AG09309 (cell line): ENCODE data around the gene TM4SF18.
A peak's percentile ranks its signal among the peaks of the same experiment; 100 is the strongest.
"Not testable (repeated sequence)": the region's sequence is repeated elsewhere in the genome, so short reads cannot be mapped to it uniquely, and the experiment has no call there.

Source experiments
- DNase-seq: peaks from one replicate; pipeline ENCODE4 v3.0.0-alpha.2; 2010; ENCODE audit warnings: low read depth
- H3K4me3 ChIP-seq: 2 replicates; pipeline ENCODE4 v1.5.1; 2011; ENCODE audit warnings: mild to moderate bottlenecking, low read depth, low read length, moderate library complexity; ENCODE audit not compliant: control insufficient read depth
- TF ChIP-seq, protein P1 (sequence below): IDR thresholded peaks from 2 replicates; pipeline ENCODE4 v1.5.1; 2011; ENCODE audit warnings: mild to moderate bottlenecking, low read depth, low read length, inconsistent platforms; ENCODE audit not compliant: insufficient read depth, control insufficient read depth; ENCODE audit errors: missing control alignments

Gene TM4SF18

DNA sequence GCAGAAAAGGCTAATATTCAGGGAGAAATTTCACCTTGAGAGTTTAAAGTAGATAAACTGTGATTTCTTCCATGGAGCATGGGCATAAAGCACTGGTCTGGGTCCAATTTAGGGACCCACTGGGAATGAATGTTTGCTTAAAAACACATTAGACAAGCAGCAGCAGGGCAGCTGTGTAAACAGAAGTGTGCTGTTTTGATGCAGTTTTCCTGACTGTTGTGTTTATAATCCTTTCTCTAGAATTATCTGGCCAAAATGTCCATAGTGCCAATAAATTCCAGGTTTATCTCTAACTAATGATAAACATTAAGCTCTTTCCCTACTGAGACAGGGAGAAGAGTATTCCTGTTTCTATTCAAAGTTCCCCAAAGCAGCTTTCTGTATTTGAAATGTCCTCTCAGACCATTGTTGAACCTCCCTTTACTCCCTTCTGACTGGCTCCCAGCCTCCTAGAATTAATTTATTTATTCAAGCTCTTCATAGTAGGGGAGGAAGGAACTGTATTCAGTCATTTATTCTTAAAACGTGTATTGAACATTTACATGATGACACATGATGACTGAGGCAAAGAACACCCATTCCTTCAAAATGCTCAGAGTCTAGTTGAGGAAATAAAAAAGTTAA is 7.0 kb upstream of the TM4SF18 start:
- DNase-seq: no peak
- no peak overlapping the region for H3K4me3 ChIP-seq
- TF ChIP-seq, protein P1, sequence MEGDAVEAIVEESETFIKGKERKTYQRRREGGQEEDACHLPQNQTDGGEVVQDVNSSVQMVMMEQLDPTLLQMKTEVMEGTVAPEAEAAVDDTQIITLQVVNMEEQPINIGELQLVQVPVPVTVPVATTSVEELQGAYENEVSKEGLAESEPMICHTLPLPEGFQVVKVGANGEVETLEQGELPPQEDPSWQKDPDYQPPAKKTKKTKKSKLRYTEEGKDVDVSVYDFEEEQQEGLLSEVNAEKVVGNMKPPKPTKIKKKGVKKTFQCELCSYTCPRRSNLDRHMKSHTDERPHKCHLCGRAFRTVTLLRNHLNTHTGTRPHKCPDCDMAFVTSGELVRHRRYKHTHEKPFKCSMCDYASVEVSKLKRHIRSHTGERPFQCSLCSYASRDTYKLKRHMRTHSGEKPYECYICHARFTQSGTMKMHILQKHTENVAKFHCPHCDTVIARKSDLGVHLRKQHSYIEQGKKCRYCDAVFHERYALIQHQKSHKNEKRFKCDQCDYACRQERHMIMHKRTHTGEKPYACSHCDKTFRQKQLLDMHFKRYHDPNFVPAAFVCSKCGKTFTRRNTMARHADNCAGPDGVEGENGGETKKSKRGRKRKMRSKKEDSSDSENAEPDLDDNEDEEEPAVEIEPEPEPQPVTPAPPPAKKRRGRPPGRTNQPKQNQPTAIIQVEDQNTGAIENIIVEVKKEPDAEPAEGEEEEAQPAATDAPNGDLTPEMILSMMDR: no peak

DNA sequence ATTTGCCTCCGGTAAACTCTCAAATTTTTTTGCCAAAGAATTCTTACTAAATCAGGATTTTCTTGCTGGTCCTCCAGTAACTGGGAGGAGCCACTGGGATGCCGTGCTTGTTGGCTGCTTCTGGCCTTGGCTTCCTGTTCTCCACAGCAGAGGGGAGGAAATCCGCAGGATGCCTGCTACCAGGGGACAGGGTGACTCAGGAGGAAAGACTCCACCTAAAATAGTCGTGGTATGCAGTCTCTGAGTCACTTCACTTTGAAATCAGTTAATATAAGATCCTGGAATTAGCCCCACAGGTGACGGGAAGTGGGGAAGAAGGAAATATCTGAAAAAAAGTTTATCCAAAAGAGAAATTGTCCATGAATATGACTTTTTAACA is 6.5 kb upstream of the TM4SF18 start:
- H3K4me3 ChIP-seq: no peak overlapping the region
- peak; percentile 89 for DNase-seq
- TF ChIP-seq, protein P1: no peak

DNA sequence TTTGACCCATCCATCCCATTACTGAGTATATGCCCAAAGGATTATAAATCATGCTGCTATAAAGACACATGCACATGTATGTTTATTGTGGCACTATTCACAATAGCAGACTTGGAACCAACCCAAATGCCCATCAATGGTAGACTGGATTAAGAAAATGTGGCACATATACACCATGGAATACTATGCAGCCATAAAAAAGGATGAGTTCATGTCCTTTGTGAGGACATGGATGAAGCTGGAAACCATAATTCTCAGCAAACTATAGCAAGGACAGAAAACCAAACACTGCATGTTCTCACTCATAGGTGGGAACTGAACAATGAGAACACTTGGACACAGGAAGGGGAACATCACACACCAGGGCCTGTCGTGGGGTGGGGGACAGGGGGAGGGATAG is 4.0 kb upstream of the TM4SF18 start:
- not testable (repeated sequence) for DNase-seq, H3K4me3 ChIP-seq

DNA sequence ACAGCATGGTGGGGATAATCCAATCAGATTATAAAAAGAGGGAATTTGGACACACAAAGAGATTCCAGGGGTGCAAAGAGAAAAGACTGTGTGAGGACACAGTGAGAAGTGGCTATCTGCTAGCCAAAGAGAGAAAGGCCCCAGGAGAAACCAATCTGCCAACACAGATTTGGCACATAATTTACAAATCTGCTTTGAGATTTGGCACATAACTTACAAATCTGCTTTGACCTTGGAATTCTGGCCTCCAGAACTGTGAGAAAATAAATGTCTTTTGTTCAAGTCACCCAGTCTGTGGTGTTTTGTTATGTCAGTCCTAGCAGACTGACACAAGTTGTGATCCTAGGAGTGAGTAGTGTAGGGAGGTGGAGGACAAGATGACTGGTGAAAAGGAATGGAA is 3.5 kb upstream of the TM4SF18 start:
- DNase-seq: no peak
- TF ChIP-seq, protein P1: no peak
- H3K4me3 ChIP-seq: no peak overlapping the region

DNA sequence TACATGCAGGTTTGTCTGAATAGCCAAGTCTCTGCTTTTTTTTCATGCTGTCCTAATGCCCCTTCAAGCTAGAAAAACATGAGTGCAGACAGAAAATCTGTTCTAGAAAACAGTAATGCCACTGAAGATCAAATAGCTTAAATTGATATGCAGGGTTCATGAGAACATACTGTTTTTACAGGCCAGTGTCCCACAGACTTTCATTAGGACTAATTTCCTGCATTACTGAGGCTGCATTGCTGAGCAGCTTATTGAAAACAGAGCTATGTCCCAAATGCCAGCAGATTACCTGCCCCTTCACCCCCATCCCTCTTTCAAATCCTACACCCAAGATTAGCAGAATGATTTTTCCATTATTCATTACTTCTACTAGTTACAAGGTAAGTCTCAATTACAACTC is 665 bp downstream of the TM4SF18 start:
- no peak for DNase-seq
- no peak overlapping the region for H3K4me3 ChIP-seq

DNA sequence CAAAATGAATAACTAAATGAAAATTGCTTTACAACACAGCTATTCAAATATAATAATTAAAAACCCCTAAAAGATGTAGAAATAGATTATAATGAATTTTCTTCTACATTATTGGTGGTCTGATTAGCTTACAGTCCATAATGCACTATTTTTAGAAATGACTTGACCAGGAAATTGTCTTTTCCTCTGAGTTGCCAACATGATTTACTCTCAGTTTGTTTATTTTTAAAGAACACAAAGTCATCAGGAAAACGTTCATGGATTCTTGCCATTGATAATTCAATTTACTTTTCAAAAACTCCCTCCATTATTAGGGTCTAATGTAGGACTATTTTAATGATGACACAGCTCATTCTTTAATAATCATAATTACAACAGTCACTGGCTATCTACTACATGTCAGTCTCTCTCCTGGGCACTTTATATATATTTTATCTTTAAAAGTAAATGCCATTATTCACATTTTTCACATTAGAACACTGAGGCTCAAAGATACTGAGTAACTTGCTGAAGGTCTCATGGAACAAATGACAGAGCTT is 1.1 kb downstream of the TM4SF18 start:
- no peak for DNase-seq
- TF ChIP-seq, protein P1: no peak
- no peak overlapping the region for H3K4me3 ChIP-seq

More for the DNA sequence above, 665 bp downstream of the TM4SF18 start:
- TF ChIP-seq, protein P1: no peak

DNA sequence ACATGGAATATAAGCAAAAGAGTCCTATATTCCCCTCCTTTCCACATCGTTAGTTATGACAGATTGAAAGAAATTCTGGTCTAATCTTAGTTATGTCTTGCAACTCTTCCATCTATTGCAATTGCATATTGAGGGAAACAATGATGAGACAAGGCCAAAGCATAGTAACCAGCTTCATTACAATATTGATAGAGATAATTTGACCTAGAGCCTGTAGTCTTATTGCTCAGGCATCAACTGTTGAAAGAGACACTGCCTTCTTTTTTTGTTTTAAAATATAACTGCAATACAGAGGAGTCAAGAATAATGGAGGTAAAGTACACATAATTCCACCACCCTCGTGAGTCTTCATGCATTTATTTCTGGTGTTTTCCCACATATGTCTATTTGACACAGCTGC is 2.0 kb downstream of the TM4SF18 start:
- DNase-seq: no peak
- H3K4me3 ChIP-seq: no peak overlapping the region
- TF ChIP-seq, protein P1: no peak
